MM.1S (cell line): ENCODE data around the gene NHLRC4.

ENCODE experiments used
- CTCF ChIP-seq: fragments of 300-600 bp; sonication (generic); IDR thresholded peaks from 2 replicates; pipeline ENCODE4 v1.5.1; 2016; ENCODE audit warnings: antibody characterized with exemption, low read length, mixed read lengths
- EZH2 ChIP-seq: fragments of 300-600 bp; sonication (generic); optimal IDR thresholded peaks from 2 replicates; pipeline ENCODE3; 2017; ENCODE audit warnings: low read depth, mild to moderate bottlenecking, antibody characterized with exemption, low read length, mixed read lengths
- EZH2phosphoT487 ChIP-seq: fragments of 300-600 bp; sonication (generic); IDR thresholded peaks from 2 replicates; pipeline ENCODE4 v1.6.1; 2018; ENCODE audit warnings: antibody characterized with exemption, low read length

- no peak for TF ChIP-seq CTCF
- no peak for TF ChIP-seq EZH2phosphoT487
- TF ChIP-seq EZH2: no peak
These were observed 8.8 kb downstream of the NHLRC4 start for GRCh38 chr16:575354-576196.
